IPS-18a (cell line): ENCODE measurements around the gene GARNL3.

Experiments
- H3K27ac ChIP-seq: one replicate; pipeline ENCODE4 v1.5.1; 2013; ENCODE audit warnings: low read length
- H3K27me3 ChIP-seq: one replicate; pipeline ENCODE4 v1.6.1; 2013; ENCODE audit warnings: mild to moderate bottlenecking, low read length; ENCODE audit not compliant: control insufficient read depth, insufficient read depth
- H3K36me3 ChIP-seq: one replicate; pipeline ENCODE4 v1.6.1; 2013; ENCODE audit warnings: low read depth, low read length; ENCODE audit not compliant: control insufficient read depth
- H3K4me1 ChIP-seq: one replicate; pipeline ENCODE4 v1.6.1; 2013; ENCODE audit warnings: low read depth, low read length; ENCODE audit not compliant: control insufficient read depth
- H3K4me3 ChIP-seq: one replicate; pipeline ENCODE4 v1.5.1; 2013; ENCODE audit warnings: low read length
- H3K9ac ChIP-seq: one replicate; pipeline ENCODE4 v1.6.1; 2013; ENCODE audit warnings: mild to moderate bottlenecking, low read length, moderate library complexity
- H3K9me3 ChIP-seq: one replicate; pipeline ENCODE4 v1.6.1; 2013; ENCODE audit warnings: low read depth, low read length; ENCODE audit not compliant: control insufficient read depth

The GARNL3 gene

GRCh38 chr9:127395497-127396252, 131.1 kb downstream of the GARNL3 start:
- Histone ChIP-seq H3K4me3 (peak overlapping the region; percentile 67), H3K27me3 (no peaks in the 10 kb centered on the region)

GRCh38 chr9:127396253-127396807, 131.8 kb downstream of the GARNL3 start:
- Histone ChIP-seq H3K4me1 (peaks cover 9% of the 10 kb centered on the region), H3K9me3 (no peaks in the 10 kb centered on the region), H3K4me3 (peak overlapping the region; percentile 67), H3K27ac (no peak overlapping the region), H3K27me3 (no peaks in the 10 kb centered on the region), H3K9ac (peak overlapping the region; percentile 30), H3K36me3 (peaks cover 2% of the 10 kb centered on the region)

More at GRCh38 chr9:127395497-127396252, 131.1 kb downstream of the GARNL3 start:
- Histone ChIP-seq H3K9ac (peak overlapping the region; percentile 30), H3K27ac (no peak overlapping the region), H3K36me3 (peaks cover 2% of the 10 kb centered on the region), H3K9me3 (no peaks in the 10 kb centered on the region), H3K4me1 (peaks cover 9% of the 10 kb centered on the region)

GRCh38 chr9:127396808-127397645, 132.5 kb downstream of the GARNL3 start, which contains the start of gene SLC2A8:
SLC2A8 (plus strand) TSS chr9:127397169; CDS start chr9:127397231, 62 bp downstream.
- Histone ChIP-seq H3K27ac (no peak within 1 kb of the TSS), H3K9me3 (no peaks in the 10 kb centered on the region), H3K9ac (peak within 1 kb of the TSS; percentile 41), H3K36me3 (peaks cover 2% of the 10 kb centered on the region), H3K27me3 (no peaks in the 10 kb centered on the region), H3K4me3 (peak within 1 kb of the TSS; percentile 67), H3K4me1 (peaks cover 9% of the 10 kb centered on the region)

- no peak overlapping the region for H3K27ac ChIP-seq
- peaks cover 2% of the 10 kb centered on the region for H3K36me3 ChIP-seq
- no peaks in the 10 kb centered on the region for H3K9me3 ChIP-seq
- no peaks in the 10 kb centered on the region for H3K27me3 ChIP-seq
- H3K4me1 ChIP-seq = peaks cover 9% of the 10 kb centered on the region
- peak overlapping the region; percentile 41 for H3K9ac ChIP-seq
- peak overlapping the region; percentile 48 for H3K4me3 ChIP-seq
Observed at GRCh38 chr9:127397646-127398274, 133.2 kb downstream of the GARNL3 start.

- no peaks in the 10 kb centered on the region for H3K27me3 ChIP-seq
- no peak overlapping the region for H3K27ac ChIP-seq
- peaks cover 9% of the 10 kb centered on the region for H3K4me1 ChIP-seq
- H3K9ac ChIP-seq = no peak overlapping the region
- peak overlapping the region; percentile 48 for H3K4me3 ChIP-seq
- H3K36me3 ChIP-seq = peaks cover 2% of the 10 kb centered on the region
- H3K9me3 ChIP-seq = no peaks in the 10 kb centered on the region
Observed at GRCh38 chr9:127398275-127398647, 133.7 kb downstream of the GARNL3 start.

GRCh38 chr9:127398715-127399400, 134.3 kb downstream of the GARNL3 start:
- Histone ChIP-seq H3K9me3 (no peaks in the 10 kb centered on the region), H3K36me3 (peaks cover 2% of the 10 kb centered on the region), H3K27me3 (no peaks in the 10 kb centered on the region), H3K9ac (no peak overlapping the region), H3K4me1 (peaks cover 9% of the 10 kb centered on the region), H3K4me3 (peak overlapping the region; percentile 48), H3K27ac (no peak overlapping the region)

- Histone ChIP-seq H3K9me3 (no peaks in the 10 kb centered on the region), H3K27me3 (no peaks in the 10 kb centered on the region), H3K27ac (no peak overlapping the region), H3K9ac (no peak overlapping the region), H3K4me1 (peaks cover 9% of the 10 kb centered on the region), H3K36me3 (peaks cover 5% of the 10 kb centered on the region), H3K4me3 (no peak overlapping the region)
Observed at GRCh38 chr9:127399736-127400269, 135.2 kb downstream of the GARNL3 start.

- Histone ChIP-seq H3K9ac (no peak overlapping the region), H3K27ac (no peak overlapping the region), H3K4me3 (no peak overlapping the region), H3K27me3 (no peaks in the 10 kb centered on the region), H3K36me3 (peaks cover 5% of the 10 kb centered on the region), H3K4me1 (peaks cover 5% of the 10 kb centered on the region), H3K9me3 (no peaks in the 10 kb centered on the region)
Observed at GRCh38 chr9:127402401-127403090, 138.0 kb downstream of the GARNL3 start.

- no peak overlapping the region for H3K4me3 ChIP-seq
- H3K9me3 ChIP-seq = no peaks in the 10 kb centered on the region
- H3K4me1 ChIP-seq = no peaks in the 10 kb centered on the region
- no peaks in the 10 kb centered on the region for H3K27me3 ChIP-seq
- H3K27ac ChIP-seq = no peak overlapping the region
- no peak overlapping the region for H3K9ac ChIP-seq
- peaks cover 5% of the 10 kb centered on the region for H3K36me3 ChIP-seq
Observed at GRCh38 chr9:127403507-127404192, 139.1 kb downstream of the GARNL3 start.

- Histone ChIP-seq H3K9me3 (no peaks in the 10 kb centered on the region), H3K36me3 (peaks cover 5% of the 10 kb centered on the region), H3K27ac (no peak overlapping the region)
Observed at GRCh38 chr9:127404631-127405030, 140.1 kb downstream of the GARNL3 start.

More at GRCh38 chr9:127404631-127405030, 140.1 kb downstream of the GARNL3 start:
- Histone ChIP-seq H3K27me3 (no peaks in the 10 kb centered on the region), H3K4me3 (no peak overlapping the region), H3K4me1 (no peaks in the 10 kb centered on the region), H3K9ac (no peak overlapping the region)
